Body of pancreas (tissue), 4 donors: ENCODE measurements around the gene FAH. TPM values are rescaled to one million over a fixed set of nuclear protein-coding genes. Genes with fewer than 3 reads are reported as not detected.

Experiments
- ATAC-seq: fragments of 150-250 bp; one replicate; pipeline ENCODE4 v1.9.1; 2016
- DNase-seq, 4 donors: peaks; one replicate each; pipeline ENCODE4 v3.0.0-alpha.2; 2019
- H3K27ac ChIP-seq, 4 donors: fragments of 200-600 bp; sonication (generic); 1 replicate in 3 of 4; 2 replicates in 1 of 4; pipeline versions ENCODE4 v1.5.1 to v1.6.1; 2016 to 2019; ENCODE audit warnings: mild to moderate bottlenecking in 1 of 4, mixed read lengths in 1 of 4, moderate library complexity in 1 of 4
- H3K27me3 ChIP-seq, 2 donors: fragments of 200-600 bp; sonication (generic); one replicate each; pipeline ENCODE4 v1.6.0; 2016; ENCODE audit warnings: mild to moderate bottlenecking in 1 of 2
- H3K36me3 ChIP-seq, 2 donors: fragments of 200-600 bp; sonication (generic); replicated peaks in 1 of 2; 2 replicates each; pipeline ENCODE4 v1.5.1; 2016; ENCODE audit warnings: low read depth in 2 of 2; ENCODE audit not compliant: insufficient read depth in 1 of 2
- H3K4me1 ChIP-seq: fragments of 200-600 bp; sonication (generic); one replicate; pipeline ENCODE4 v1.6.0; 2016
- H3K4me3 ChIP-seq, 2 donors: fragments of 200-600 bp; sonication (generic); 1 replicate in 1 of 2; 2 replicates in 1 of 2; pipeline ENCODE4 v1.5.1; 2016 to 2019
- H3K9me3 ChIP-seq, 3 donors: fragments of 200-600 bp; sonication (generic); 1 replicate in 2 of 3; 2 replicates in 1 of 3; pipeline ENCODE4 v1.5.1; 2016
- CTCF ChIP-seq, 7 experiments: fragments of 450-650 bp in 4 of 7; fragments of 200-600 bp in 3 of 7; sonication (generic) in 3 of 7; IDR thresholded peaks; one replicate each; pipeline ENCODE4 v1.5.1; 2016 to 2019; ENCODE audit warnings: antibody characterized with exemption in 7 of 7
- POLR2A ChIP-seq, 3 donors: fragments of 450-650 bp; IDR thresholded peaks; one replicate each; pipeline ENCODE4 v1.6.1; 2016; ENCODE audit warnings: antibody characterized with exemption in 3 of 3, mild to moderate bottlenecking in 2 of 3
- WGBS, 2 donors: methylation state at CpG; one replicate each; pipeline ENCODE4 v1.1.5; 2017; 5-methylcytosine and 5-hydroxymethylcytosine counted together
- intact Hi-C: fragments of 100-400 bp; cut with DNase I; formaldehyde crosslinking; loops from one replicate; pipeline ENCODE4 v1.15.1; 2023
- total RNA-seq, 2 donors: library from RNA; depleted of rRNA; stranded (reverse); fragments of >200 nt; gene quantifications; one replicate each; pipeline ENCODE4 v1.1.0, GENCODE V29; 2016

FAH gene
- total RNA-seq, 2 donors from 2014 or later: 8.8 to 31.0 TPM

GRCh38 chr15:80172401-80172800 is 19.6 kb downstream of the FAH start:
- H3K9me3 ChIP-seq: no peaks in the 10 kb centered on the region
- no peaks in the 10 kb centered on the region for H3K27me3 ChIP-seq
- DNase-seq (no peak), ATAC-seq (no peak)
- WGBS, 2 donors: 62 to 70% methylated on average over 8 of the region's 8 CpGs
- H3K27ac ChIP-seq: no peak overlapping the region
- intact Hi-C loops: loop anchor here (10.0 kb wide), 1 partner anchor 788 kb away; no protein-coding TSS in a partner anchor
- no peak overlapping the region for H3K4me3 ChIP-seq
- H3K4me1 ChIP-seq: no peaks in the 10 kb centered on the region
- H3K36me3 ChIP-seq: no peaks in the 10 kb centered on the region
- no peak for TF ChIP-seq CTCF (IDR thresholded peaks at IDR 0.05)
- TF ChIP-seq POLR2A (IDR thresholded peaks at IDR 0.05): no peak

- no peaks in the 10 kb centered on the region for H3K4me1 ChIP-seq
- TF ChIP-seq CTCF (IDR thresholded peaks at IDR 0.05) (peak; percentile 42 to 86 (median 84)), POLR2A (IDR thresholded peaks at IDR 0.05) (no peak)
- H3K4me3 ChIP-seq: no peak overlapping the region
- 51 to 67% methylated on average over 7 to 10 of the region's 10 CpGs for WGBS, 2 donors
- intact Hi-C loops: loop anchor here (10.0 kb wide), 1 partner anchor 788 kb away; no protein-coding TSS in a partner anchor
- H3K9me3 ChIP-seq: no peaks in the 10 kb centered on the region
- no peaks in the 10 kb centered on the region for H3K27me3 ChIP-seq
- H3K27ac ChIP-seq: no peak overlapping the region
- no peaks in the 10 kb centered on the region for H3K36me3 ChIP-seq
- DNase-seq (peak; percentile 82 to 86 (median 84)), ATAC-seq (peak; percentile 89)
These were observed 20.4 kb downstream of the FAH start for GRCh38 chr15:80173022-80173759.

GRCh38 chr15:80174017-80174746 is 21.4 kb downstream of the FAH start:
- no peaks in the 10 kb centered on the region for H3K36me3 ChIP-seq
- TF ChIP-seq CTCF (IDR thresholded peaks at IDR 0.05) (no peak), POLR2A (IDR thresholded peaks at IDR 0.05) (no peak)
- no peaks in the 10 kb centered on the region for H3K27me3 ChIP-seq
- ATAC-seq: no peak
- no peak overlapping the region for H3K4me3 ChIP-seq
- H3K27ac ChIP-seq: no peak overlapping the region
- no peaks in the 10 kb centered on the region for H3K9me3 ChIP-seq
- DNase-seq: no peak
- intact Hi-C loops: loop anchor here (10.0 kb wide), 1 partner anchor 789 kb away; no protein-coding TSS in a partner anchor
- no peaks in the 10 kb centered on the region for H3K4me1 ChIP-seq
- WGBS, 2 donors: 80 to 85% methylated on average over 11 of the region's 11 CpGs

- Histone ChIP-seq H3K27ac (no peak overlapping the region), H3K27me3 (no peaks in the 10 kb centered on the region), H3K36me3 (no peaks in the 10 kb centered on the region), H3K9me3 (no peaks in the 10 kb centered on the region), H3K4me1 (no peaks in the 10 kb centered on the region), H3K4me3 (no peak overlapping the region)
- 88 to 93% methylated on average over 5 to 8 of the region's 9 CpGs for WGBS, 2 donors
- TF ChIP-seq POLR2A (IDR thresholded peaks at IDR 0.05): no peak
- no peak for TF ChIP-seq CTCF (IDR thresholded peaks at IDR 0.05)
- ATAC-seq (no peak), DNase-seq (no peak)
- intact Hi-C loops: loop anchor here (10.0 kb wide), 1 partner anchor 791 kb away; no protein-coding TSS in a partner anchor
These were observed 22.6 kb downstream of the FAH start for GRCh38 chr15:80175436-80175835.
